ENCODE data around the gene PTPRQ. TPM values are rescaled to one million over a fixed set of nuclear protein-coding genes. Genes with fewer than 3 reads are reported as not detected.
"Not testable (repeated sequence)": the region's sequence is repeated elsewhere in the genome, so short reads cannot be mapped to it uniquely, and the experiment has no call there.

The PTPRQ gene
- total RNA-seq, 1 experiment from 2014 or later, result not detected

- intact Hi-C loops (cut with micrococcal nuclease; ENCODE audit: unreplicated experiment) (no loop called here), in situ Hi-C loops (cut with HindIII; ENCODE audit: low pct_unique_long_range_greater_than_20kb, low sequenced_read_pairs) (no loop called here)
- ChIA-PET POLR2A (no interaction called here), CTCF (no interaction called here)
- Histone ChIP-seq H3K4me1 (ENCODE audit: control insufficient read depth, insufficient read depth, low read length) (no peaks in the 10 kb centered on the region), H3K9me3 (ENCODE audit: control insufficient read depth, insufficient read depth, low read depth, low read length) (no peaks in the 10 kb centered on the region), H3K27ac (ENCODE audit: low read length) (no peak overlapping the region), H3K27me3 (ENCODE audit: control insufficient read depth, insufficient read depth, low read length) (no peaks in the 10 kb centered on the region), H3K36me3 (ENCODE audit: control insufficient read depth, insufficient read depth, low read length) (no peaks in the 10 kb centered on the region), H3K4me3 (ENCODE audit: low read depth in 2 of 2, low read length in 2 of 2) (no peak overlapping the region)
- DNase-seq (ENCODE audit: low read depth, low spot score) (no peak), ATAC-seq (no peak)
- TF ChIP-seq SIN3A (IDR thresholded peaks at IDR 0.05; ENCODE audit: borderline replicate concordance, insufficient read depth, low read depth, low read length) (no peak), CTCF (IDR thresholded peaks at IDR 0.05) (no peak), POLR2AphosphoS5 (IDR thresholded peaks at IDR 0.05; ENCODE audit: low read depth, low read length) (no peak), REST (IDR thresholded peaks at IDR 0.05; ENCODE audit: insufficient read depth in 1 of 2, low read depth in 2 of 2, low read length in 1 of 2) (no peak), TCF7L2 (IDR thresholded peaks at IDR 0.05; ENCODE audit: low read depth, low read length) (no peak)
- no TSS peak for BruUV-seq (replicated peaks)
These were observed 16.9 kb downstream of the PTPRQ start for GRCh38 chr12:80460972-80461371.

- H3K36me3 ChIP-seq (ENCODE audit: control insufficient read depth, insufficient read depth, low read length); DNase-seq (ENCODE audit: low read depth, low spot score); H3K9me3 ChIP-seq (ENCODE audit: control insufficient read depth, insufficient read depth, low read depth, low read length); POLR2A ChIA-PET; ATAC-seq; H3K27ac ChIP-seq (ENCODE audit: low read length); H3K27me3 ChIP-seq (ENCODE audit: control insufficient read depth, insufficient read depth, low read length); H3K4me3 ChIP-seq (ENCODE audit: low read depth in 2 of 2, low read length in 2 of 2); BruUV-seq (replicated peaks); in situ Hi-C loops (cut with HindIII; ENCODE audit: low pct_unique_long_range_greater_than_20kb, low sequenced_read_pairs); H3K4me1 ChIP-seq (ENCODE audit: control insufficient read depth, insufficient read depth, low read length); intact Hi-C loops (cut with micrococcal nuclease; ENCODE audit: unreplicated experiment): not testable (repeated sequence)
- CTCF ChIA-PET, result interaction anchor here (0.6 kb wide), 1 partner anchor 21 kb away, joined by 3 read pairs; no protein-coding TSS in a partner anchor
These were observed 17.8 kb downstream of the PTPRQ start for GRCh38 chr12:80461851-80462250.

- Histone ChIP-seq H3K9me3 (ENCODE audit: control insufficient read depth, insufficient read depth, low read depth, low read length) (no peaks in the 10 kb centered on the region), H3K27me3 (ENCODE audit: control insufficient read depth, insufficient read depth, low read length) (no peaks in the 10 kb centered on the region), H3K4me1 (ENCODE audit: control insufficient read depth, insufficient read depth, low read length) (no peaks in the 10 kb centered on the region), H3K36me3 (ENCODE audit: control insufficient read depth, insufficient read depth, low read length) (no peaks in the 10 kb centered on the region), H3K27ac (ENCODE audit: low read length) (no peak overlapping the region), H3K4me3 (ENCODE audit: low read depth in 2 of 2, low read length in 2 of 2) (no peak overlapping the region)
- no TSS peak for BruUV-seq (replicated peaks)
- in situ Hi-C loops (cut with HindIII; ENCODE audit: low pct_unique_long_range_greater_than_20kb, low sequenced_read_pairs), result no loop called here
- no peak for TF ChIP-seq SIN3A (IDR thresholded peaks at IDR 0.05; ENCODE audit: borderline replicate concordance, insufficient read depth, low read depth, low read length)
- no peak for TF ChIP-seq CTCF (IDR thresholded peaks at IDR 0.05)
- no peak for TF ChIP-seq TCF7L2 (IDR thresholded peaks at IDR 0.05; ENCODE audit: low read depth, low read length)
- no peak for TF ChIP-seq POLR2AphosphoS5 (IDR thresholded peaks at IDR 0.05; ENCODE audit: low read depth, low read length)
- no peak for TF ChIP-seq REST (IDR thresholded peaks at IDR 0.05; ENCODE audit: insufficient read depth in 1 of 2, low read depth in 2 of 2, low read length in 1 of 2)
- ChIA-PET CTCF (no interaction called here), POLR2A (no interaction called here)
- DNase-seq (ENCODE audit: low read depth, low spot score) (no peak), ATAC-seq (no peak)
- intact Hi-C loops (cut with micrococcal nuclease; ENCODE audit: unreplicated experiment), result loop anchor here (5.0 to 10.0 kb wide), 3 partner anchors 125 to 785 kb away; no protein-coding TSS in a partner anchor
These were observed 25.6 kb downstream of the PTPRQ start for GRCh38 chr12:80469681-80470080.

All from Panc1 (cell line).